OCI-LY3 (cell line): ENCODE results near the gene SYNJ1.

Source experiments
- CTCF ChIP-seq: fragments of 200-600, 300-600 bp; sonication (generic); IDR thresholded peaks from 2 replicates; pipeline ENCODE4 v1.5.1; 2014; ENCODE audit warnings: antibody characterized with exemption, low read length, low read depth
- EZH2phosphoT487 ChIP-seq: fragments of 200-600 bp; shearing (Covaris generic); IDR thresholded peaks from 2 replicates; pipeline ENCODE4 v1.6.1; 2018; ENCODE audit warnings: antibody characterized with exemption, mixed run types, low read depth

GRCh38 chr21:32687643-32688345 is 40.0 kb downstream of the SYNJ1 start:
- TF ChIP-seq CTCF (0 out of 2 replicates have a peak, but pooled peaks have one; percentile 22), EZH2phosphoT487 (no peak)
